Fibroblast of skin of right quadriceps (primary cell): ENCODE data around the gene WDR70.

Source experiments
- DNase-seq: peaks from one replicate; pipeline ENCODE4 v3.0.0-alpha.2; 2013

Gene WDR70

DNA sequence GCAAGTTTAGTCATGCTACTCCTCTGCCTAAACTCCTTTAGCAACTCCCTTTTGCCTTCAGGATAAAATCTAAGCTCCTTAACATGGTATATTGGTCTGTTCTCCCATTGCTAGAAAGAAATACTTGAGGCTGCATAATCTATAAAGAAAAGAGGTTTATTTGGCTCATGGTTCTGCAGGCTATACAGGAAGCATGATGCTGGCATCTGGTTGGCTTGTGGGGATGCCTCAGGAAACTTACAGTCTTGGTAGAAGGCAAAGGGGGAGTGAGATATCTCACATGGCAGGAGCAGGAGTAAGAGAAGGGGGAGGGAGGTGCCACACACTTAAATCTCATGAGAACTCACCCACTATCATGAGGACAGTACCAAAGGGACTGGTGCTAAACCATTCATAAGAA, 315.7 kb downstream of the WDR70 start:
- no peak for DNase-seq

DNA sequence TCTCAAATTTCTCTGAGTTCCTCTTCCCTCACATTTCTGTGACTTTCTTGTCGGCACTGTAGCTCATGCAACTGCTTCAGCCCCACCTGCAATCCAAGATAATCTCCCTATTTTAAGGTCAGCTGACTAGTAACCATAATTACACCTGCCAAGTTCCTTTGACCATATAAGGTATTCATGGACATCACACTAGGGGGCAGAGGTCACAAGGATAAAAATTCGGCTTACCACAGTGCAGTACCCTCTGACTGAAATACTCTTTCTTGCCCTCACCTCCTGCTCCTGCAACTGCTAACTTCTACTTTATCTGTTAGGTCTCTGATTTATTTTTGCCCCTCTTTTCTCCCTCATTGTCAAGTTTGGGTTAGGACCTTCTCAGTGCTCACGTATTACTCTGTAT, 316.5 kb downstream of the WDR70 start:
- DNase-seq = no peak

- peak; percentile 49 for DNase-seq
Measured at GRCh38 chr5:37696190-37697021, 317.3 kb downstream of the WDR70 start.

DNA sequence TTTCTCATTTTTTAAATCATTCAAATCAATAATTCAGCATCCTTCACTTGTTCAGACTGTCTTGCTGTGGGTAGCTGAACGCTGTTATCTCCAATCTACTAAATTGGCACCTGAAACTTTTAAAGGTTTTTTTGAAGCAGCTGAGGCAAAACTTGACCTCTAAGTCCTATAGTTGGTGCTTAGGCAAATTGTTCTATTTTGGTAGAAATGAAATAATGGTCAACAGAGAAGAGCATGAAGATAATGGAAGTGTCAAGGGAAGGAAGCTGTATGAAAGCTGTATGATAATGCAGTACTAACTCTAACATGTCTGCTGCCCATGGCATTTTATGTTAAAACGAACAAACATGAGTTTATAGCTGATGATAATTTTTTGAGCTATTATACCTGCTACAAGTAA, 322.8 kb downstream of the WDR70 start:
- no peak for DNase-seq

DNA sequence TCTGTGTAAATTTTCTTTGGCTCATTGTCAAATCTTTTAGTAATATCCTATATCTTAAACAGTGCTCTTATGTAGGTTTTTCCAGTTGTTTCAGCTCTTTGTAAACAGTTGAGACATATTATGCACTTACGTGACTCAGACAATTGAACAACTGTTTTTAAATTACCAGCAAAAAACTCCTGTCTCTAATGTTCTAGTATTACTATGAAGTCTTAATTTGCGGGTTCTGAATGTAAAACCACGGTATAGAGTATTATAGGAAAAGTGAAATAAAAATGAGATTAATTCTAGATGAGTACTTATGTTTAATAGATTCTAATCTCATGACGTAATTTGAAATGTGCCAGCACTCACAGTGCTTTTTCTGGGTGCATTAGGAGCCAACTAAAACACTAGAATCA, 324.7 kb downstream of the WDR70 start:
- DNase-seq = no peak

GRCh38 chr5:37704406-37704805, 325.3 kb downstream of the WDR70 start:
- DNase-seq = no peak

GRCh38 chr5:37709020-37709419, 329.9 kb downstream of the WDR70 start:
- no peak for DNase-seq

GRCh38 chr5:37710965-37711364, 331.8 kb downstream of the WDR70 start:
- no peak for DNase-seq

- no peak for DNase-seq
Measured at GRCh38 chr5:37712750-37713149, 333.6 kb downstream of the WDR70 start.

DNA sequence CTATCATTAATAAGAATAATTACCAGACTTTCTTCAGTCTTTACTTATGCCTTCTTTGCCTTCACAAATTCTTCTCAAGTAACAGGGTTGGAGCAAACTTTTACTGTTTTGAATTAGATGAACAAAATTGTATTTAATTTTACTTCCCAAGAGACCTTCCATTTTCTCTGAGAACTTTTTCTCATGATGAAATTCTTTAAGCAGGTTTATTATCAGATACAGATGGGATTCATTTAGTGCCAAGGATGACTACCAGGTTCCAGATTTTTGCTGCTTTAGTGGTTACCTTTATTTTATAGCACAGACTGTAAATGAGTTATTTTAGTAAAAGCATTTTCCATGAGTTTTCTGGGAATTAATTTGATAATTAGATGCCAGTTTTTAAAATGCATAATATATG, 335.6 kb downstream of the WDR70 start:
- peak; percentile 53 for DNase-seq

- peak; percentile 35 for DNase-seq
Measured at GRCh38 chr5:37715361-37715760, 336.2 kb downstream of the WDR70 start.

DNA sequence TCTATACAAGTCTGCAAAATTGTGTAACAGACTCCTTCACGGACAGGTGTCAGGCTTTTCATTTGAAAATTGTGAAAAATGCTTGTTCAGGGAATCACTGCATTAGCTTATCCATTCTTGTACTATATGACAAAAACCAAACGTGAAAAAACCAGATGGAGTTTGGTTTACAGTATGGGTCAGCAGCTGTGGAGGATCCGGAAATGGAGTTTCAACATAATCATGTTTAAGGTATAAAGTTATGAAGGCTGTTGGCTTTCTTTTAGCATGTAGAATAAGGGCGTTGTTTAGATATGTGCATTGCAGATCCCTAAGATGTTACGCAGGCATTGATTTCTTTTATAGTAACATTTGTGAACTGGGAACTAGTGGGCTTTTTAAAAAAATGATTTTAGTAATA, 336.9 kb downstream of the WDR70 start:
- no peak for DNase-seq

- no peak for DNase-seq
Measured at GRCh38 chr5:37716405-37716804, 337.3 kb downstream of the WDR70 start.

GRCh38 chr5:37717276-37717612, 338.1 kb downstream of the WDR70 start:
- no peak for DNase-seq

GRCh38 chr5:37717613-37718431, 338.7 kb downstream of the WDR70 start:
- peak; percentile 92 for DNase-seq

GRCh38 chr5:37720550-37720952, 341.4 kb downstream of the WDR70 start:
- peak; percentile 11 for DNase-seq

GRCh38 chr5:37721447-37721871, 342.3 kb downstream of the WDR70 start:
- peak; percentile 87 for DNase-seq

DNA sequence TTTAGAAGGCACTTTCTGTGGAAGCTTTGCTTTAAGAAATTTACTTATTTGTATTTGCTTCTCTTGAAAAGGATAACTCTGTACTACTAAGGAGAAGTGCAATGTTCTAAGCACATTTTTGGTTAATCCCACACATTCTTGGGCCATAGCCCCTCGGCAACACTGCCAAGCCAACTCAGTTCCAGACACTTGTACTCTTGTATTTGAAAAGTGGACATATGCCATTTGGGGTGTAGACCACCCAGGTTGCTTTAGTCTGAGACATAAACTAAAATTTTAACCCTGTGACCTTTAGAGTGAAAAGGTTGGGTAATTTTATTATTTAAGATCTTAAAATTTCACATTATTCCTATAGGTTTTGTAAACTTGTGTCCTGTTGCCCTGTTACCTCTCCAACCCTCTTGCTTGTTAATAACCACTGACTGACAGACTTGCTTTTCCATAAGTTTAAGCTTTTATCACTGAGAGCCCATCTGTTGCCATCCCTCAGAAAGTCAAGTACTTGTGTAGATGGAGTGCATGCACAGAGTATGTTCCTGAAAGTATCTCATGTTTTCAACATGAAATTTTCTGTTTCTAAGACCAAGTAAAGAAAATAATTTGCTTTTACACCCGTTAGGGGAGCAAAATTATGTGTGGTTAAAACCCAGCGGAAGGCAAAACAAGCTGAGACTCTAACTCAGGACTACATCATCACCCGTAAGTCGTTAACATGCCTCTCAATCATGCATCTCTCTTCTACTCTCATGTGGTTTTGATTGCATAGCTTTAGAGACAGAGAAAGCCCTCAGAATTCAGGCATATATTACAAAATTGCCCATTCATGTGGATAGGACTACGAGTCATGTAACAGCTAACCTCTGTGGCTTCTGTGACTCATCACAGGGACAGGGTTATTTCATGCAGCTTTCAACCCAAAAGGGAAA, 343.4 kb downstream of the WDR70 start:
- peak; percentile 99 for DNase-seq

GRCh38 chr5:37723162-37723961, 344.2 kb downstream of the WDR70 start:
- DNase-seq = peak; percentile 59

- DNase-seq = peak; percentile 67
Measured at GRCh38 chr5:37724395-37725125, 345.4 kb downstream of the WDR70 start.

GRCh38 chr5:37725185-37725584, 346.1 kb downstream of the WDR70 start:
- DNase-seq = no peak
